NCI-H2029 (cell line): Measurements from ENCODE around the gene SGSM2.
"Not testable (repeated sequence)": the region's sequence is repeated elsewhere in the genome, so short reads cannot be mapped to it uniquely, and the experiment has no call there.

Experiments
- DNase-seq: peaks from one replicate; lab custom pipeline; 2025; lab: John Stamatoyannopoulos, UW

Gene SGSM2, protein sequence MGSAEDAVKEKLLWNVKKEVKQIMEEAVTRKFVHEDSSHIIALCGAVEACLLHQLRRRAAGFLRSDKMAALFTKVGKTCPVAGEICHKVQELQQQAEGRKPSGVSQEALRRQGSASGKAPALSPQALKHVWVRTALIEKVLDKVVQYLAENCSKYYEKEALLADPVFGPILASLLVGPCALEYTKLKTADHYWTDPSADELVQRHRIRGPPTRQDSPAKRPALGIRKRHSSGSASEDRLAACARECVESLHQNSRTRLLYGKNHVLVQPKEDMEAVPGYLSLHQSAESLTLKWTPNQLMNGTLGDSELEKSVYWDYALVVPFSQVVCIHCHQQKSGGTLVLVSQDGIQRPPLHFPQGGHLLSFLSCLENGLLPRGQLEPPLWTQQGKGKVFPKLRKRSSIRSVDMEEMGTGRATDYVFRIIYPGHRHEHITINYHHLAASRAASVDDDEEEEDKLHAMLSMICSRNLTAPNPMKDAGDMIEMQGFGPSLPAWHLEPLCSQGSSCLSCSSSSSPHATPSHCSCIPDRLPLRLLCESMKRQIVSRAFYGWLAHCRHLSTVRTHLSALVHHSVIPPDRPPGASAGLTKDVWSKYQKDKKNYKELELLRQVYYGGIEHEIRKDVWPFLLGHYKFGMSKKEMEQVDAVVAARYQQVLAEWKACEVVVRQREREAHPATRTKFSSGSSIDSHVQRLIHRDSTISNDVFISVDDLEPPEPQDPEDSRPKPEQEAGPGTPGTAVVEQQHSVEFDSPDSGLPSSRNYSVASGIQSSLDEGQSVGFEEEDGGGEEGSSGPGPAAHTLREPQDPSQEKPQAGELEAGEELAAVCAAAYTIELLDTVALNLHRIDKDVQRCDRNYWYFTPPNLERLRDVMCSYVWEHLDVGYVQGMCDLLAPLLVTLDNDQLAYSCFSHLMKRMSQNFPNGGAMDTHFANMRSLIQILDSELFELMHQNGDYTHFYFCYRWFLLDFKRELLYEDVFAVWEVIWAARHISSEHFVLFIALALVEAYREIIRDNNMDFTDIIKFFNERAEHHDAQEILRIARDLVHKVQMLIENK

DNA sequence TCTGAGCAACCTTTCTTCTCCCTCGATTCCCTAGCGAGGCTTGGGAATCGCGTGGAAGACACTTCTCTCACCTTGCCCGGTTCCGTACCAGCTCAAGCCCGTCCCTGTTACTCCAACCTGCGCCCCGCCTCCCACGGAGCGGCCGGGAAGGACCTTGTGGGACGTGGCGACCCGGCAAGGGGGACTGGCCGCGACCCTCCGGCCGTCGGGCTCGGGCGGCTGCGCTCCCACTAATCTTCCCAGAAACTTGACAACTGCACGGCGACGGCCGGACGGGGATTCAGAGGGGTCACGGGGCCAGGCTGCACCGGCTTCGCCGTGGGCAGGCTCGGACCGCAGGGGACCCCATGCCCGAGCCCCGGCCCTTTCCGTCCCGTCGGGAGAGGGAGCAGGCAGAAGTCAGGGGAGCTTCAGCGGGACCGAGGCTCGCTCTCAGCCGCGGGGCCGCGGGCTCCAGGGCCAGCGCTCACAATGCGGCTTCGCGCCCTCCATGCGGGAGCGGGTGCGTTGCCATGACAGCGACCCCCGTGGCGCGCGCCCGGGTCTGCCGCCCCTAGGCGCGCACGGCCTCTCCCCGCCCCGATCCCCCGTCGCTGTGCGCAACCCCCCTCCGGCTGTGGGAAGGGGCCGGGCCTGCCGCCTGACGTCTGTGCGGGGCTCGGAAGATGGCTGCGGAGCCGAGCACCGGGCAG lies at the start of gene SGSM2:
SGSM2 (plus strand) TSS at position 650 of the 692 bp plus-strand sequence. CDS start 188 bp downstream, outside the sequence.
- no peak for DNase-seq

DNA sequence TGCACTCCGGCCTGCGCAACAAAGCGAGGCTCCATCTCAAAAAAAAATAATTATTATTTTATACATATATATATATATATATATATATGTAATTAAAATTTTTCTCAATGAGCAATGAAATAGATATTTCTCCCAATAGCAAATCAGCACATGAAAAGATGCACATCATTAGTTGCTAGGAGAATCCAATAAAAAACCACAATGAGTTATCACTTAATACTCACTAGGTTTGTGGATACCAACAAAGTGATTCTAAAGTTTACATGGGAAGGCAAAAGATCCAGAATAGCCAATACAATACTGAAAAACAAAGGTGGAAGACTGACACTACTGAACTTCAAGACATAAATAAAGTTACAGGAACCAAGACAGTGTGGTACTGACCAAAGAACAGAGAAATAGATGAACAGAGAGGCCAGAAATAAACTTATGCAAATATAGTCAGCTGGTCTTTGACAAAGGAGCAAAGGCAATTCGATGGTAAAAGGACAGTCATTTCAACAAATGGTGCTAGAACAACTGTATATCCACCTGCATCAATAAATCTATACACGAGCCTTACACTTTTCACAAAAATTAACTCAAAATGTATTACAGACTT lies 47.3 kb upstream of the SGSM2 start:
- DNase-seq, result no peak

DNA sequence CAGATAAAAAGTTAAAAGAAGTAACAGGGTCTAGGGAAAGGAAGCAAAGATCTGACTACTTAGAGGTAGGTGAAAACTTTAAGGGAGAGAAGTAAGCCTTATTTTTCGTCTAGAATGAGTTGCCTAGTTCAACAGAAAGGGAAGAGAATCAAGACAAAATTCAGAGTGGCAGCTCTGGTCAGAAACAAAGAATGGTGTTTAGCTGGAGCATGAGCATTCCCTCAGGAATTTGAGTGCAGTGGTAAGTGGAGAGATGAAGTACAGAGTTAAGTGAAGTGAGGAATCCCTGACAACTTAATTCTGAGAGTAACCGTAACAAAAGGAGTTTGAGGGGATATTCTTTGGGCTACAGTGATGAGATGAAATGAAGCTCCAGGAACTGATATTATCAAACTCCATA lies 45.2 kb upstream of the SGSM2 start:
- no peak for DNase-seq

GRCh38 chr17:2295575-2295974 lies 41.7 kb upstream of the SGSM2 start:
- no peak for DNase-seq

DNA sequence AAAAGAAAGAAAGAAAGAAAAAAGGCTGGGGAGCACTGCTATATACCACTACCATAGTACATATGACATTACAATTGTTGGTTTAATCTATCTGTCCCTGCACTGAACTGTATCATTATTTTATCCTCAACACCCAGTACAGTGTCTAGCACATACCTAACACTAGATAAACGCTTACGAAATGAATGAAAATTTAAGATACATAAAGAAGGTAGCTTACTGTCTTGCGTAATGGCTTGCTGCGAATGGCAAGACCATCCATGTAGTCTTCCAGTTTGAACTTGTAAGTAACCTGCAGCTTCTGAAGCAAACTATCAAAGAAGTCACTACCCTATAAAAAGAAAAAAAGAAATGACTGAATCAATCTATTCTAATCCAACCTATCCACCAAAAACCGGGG lies 40.3 kb upstream of the SGSM2 start:
- no peak for DNase-seq

DNA sequence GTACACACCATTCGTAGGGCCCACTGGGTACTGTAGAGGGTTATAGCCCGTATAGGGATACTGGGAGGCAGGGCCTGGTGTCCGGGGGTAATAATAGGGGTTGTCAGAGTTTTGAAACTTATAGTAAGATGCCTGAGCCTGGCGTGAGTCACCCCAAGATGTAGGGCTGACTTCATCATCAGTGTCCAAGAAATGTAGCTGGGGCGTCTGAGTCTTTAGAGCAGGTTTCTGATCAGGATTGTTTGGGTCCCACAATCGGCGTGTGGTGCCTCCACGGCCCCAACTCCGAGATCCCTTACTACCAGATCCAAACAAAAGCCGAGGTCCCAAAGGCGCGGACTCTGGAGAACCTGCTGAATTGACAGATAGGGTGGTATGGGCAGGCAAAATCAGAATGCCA lies 38.2 kb upstream of the SGSM2 start:
- no peak for DNase-seq

DNA sequence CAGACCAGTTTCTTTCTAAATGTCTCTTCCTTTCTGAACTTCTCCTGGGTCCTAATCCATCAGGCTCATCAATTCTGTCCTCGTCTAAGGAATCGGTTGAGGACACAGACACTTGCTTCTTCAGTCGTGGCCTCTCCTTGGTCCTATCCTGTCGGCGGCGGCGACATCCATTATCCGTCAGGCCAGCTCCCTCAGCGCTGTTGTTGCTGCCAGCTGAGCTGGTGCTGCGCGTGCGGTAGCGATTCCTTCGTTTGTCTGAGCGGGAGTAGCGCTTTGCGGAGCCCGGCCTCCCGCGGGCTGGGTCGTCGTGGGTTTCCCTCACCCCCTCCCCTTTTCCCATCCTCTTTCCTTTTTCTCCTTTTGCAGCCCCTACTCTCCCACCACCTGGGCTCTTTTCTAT lies 37.5 kb upstream of the SGSM2 start:
- DNase-seq, result no peak

- DNase-seq, result no peak
Measured at GRCh38 chr17:2302778-2303203, 34.5 kb upstream of the SGSM2 start.

DNA sequence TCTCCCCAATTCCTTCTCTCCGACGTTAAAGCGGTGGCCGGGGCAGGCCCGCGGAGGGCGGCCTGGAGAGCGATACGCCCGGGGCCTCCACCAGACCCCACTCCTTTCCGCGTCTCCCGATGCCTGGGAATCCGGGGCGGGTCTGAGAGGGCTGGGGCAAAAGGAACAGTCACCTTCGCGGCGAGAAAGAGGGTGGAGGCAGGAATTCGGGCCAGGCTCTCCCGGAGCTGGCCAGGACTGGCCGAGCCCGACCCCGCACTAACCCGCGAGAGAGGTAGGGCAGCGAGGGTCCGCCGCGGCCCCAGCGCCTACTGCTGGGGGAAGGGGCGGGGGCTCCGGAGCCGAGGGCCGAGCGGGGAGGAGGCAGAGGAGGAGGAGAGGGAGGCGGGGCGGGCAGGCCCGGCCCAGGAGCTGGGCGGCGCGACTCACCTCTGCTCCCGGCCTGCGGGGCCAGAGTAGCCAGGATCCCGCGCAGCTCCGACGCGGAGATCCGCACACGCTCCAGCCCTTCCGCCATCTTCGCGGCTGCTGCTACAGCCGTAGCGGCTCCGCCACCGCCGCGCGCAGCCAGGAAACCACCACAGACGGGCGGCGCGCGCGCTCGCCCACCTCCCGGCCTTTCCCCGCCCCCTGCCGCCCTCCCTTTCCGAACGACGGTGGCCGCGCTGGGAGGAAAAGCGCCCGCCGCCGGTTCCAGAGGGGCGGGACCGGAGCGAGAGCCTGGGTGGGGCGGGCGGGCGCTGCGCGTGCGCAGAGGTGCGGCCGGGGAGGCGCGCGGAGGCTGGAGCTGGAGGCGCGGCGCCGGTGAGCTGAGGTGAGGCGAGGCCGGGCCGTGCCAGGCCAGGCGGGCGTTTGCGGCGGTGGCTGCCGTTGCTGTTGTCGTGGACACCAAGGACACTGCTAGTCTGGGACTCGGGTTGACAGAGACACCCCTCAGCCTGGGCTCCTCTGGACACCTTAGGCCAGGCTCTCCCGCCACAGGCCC lies 33.8 kb upstream of the SGSM2 start, which contains the start of the genes SMG6 and SRR:
SMG6 (minus strand) TSS at position 582 of the 985 bp plus-strand sequence; CDS start at position 517, 65 bp downstream.
SRR (plus strand) TSS at position 747 of the 985 bp plus-strand sequence. CDS start 11,611 bp downstream, outside the sequence.
- peak; percentile 66 for DNase-seq

GRCh38 chr17:2304931-2305330 lies 32.4 kb upstream of the SGSM2 start:
- DNase-seq, result no peak

DNA sequence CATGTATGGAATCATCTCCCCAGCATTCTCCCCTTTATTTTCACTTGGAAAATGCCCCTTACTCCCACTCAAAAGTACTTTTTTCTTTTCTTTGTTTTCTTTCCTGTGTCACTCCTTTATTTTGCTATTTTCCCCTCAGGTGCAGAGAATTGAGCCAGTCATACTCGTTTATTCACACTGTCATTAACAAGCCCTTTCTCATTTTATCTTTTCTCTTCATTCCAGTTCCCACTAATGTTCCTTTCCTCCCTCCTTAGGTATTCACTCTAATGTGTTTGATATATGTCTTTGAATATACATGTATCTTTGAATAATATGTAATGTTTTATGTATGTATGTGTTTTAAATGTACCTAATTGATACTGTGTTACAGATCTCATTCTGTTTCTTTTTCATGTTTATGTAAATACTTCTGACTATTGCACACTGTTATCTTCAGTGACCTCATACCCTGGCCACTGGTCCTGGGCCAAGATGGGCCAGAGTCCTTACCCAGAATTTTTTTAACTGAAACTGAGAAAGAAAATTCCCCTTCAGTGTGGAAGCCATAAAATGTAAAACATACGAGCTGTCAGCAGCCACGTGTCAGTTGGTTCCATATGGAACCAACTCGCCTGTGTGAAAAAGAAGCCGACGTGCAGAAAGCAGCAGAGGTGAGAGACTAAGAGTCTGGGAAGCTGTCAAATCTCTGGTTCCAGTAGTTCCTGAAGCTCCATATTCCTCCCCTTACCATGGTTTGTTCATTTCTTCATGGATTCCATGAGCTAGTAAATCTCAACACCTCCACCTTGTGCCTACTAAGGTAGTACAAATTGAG lies 27.8 kb upstream of the SGSM2 start:
- no peak for DNase-seq

- no peak for DNase-seq
Measured at GRCh38 chr17:2312736-2313135, 24.6 kb upstream of the SGSM2 start.

- DNase-seq, result not testable (repeated sequence)
Measured at GRCh38 chr17:2316916-2317205, 20.4 kb upstream of the SGSM2 start.

- DNase-seq, result no peak
Measured at GRCh38 chr17:2317796-2318195, 19.5 kb upstream of the SGSM2 start.

DNA sequence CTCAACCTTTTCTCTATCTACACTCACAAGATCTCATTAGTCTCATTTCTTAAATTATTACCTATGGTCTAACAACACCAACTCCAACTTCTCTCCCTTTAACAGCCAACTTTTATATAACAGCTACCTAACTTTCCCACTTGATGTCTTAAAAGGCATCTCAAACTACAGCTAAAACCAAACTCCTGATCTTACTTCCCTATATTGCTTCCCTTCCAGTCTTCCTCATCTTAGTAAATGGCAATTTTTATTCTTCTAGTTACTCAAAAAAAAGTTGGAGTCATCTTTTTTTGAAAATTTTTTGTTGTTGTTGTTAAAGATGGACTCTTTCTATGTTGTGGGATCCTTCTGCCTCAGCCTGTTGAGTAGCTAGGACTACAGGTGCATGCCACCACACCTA lies 18.2 kb upstream of the SGSM2 start:
- DNase-seq, result no peak

DNA sequence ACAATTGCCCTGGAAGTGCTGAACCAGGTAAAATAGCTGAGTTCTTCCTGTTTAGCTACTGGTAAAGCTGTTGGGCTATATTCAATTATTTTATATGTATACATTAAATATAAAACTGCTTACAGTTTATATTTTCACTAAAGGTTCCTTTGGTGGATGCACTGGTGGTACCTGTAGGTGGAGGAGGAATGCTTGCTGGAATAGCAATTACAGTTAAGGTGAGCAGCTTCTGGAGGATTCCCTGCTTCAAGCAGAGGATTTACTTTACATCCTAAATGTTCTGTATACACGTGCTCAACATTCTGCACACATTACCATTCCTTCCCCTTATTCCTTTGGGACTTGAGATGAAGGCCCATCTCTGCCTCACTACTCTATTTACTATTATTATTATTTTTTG lies 15.9 kb upstream of the SGSM2 start:
- no peak for DNase-seq

GRCh38 chr17:2323629-2324314 lies 13.5 kb upstream of the SGSM2 start:
- DNase-seq, result no peak

DNA sequence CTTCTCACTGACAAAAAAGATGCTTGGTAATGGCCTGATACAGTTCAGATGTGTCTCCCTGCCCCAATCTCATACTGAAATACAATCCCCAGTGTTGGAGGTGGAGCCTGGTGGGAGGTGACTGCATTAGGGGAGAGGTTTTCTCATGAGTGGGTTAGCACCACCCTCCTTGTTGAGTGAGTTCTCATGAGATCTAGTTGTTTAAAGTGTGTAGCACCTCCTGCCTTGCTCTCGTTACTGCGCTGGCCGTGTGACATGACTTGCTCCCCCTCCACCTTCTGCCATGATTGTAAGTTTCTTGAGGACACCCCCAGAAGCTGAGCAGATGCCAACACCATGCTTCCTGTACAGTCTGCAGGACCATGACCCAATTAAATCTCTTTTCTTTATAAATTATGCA lies 6.0 kb upstream of the SGSM2 start:
- DNase-seq, result no peak

GRCh38 chr17:2335726-2336214 lies 1.5 kb upstream of the SGSM2 start:
- DNase-seq, result no peak
